HG03439 (cell line): ENCODE measurements around the gene KRT3.
"Not testable (repeated sequence)": the region's sequence is repeated elsewhere in the genome, so short reads cannot be mapped to it uniquely, and the experiment has no call there.

Experiments
- ATAC-seq: cut with Tn5 transposase; IDR thresholded peaks from one replicate; pipeline ENCODE4 v1.9.1; 2021; ENCODE audit warnings: mild to moderate bottlenecking, moderate library complexity; ENCODE audit not compliant: unreplicated experiment

Gene KRT3

DNA sequence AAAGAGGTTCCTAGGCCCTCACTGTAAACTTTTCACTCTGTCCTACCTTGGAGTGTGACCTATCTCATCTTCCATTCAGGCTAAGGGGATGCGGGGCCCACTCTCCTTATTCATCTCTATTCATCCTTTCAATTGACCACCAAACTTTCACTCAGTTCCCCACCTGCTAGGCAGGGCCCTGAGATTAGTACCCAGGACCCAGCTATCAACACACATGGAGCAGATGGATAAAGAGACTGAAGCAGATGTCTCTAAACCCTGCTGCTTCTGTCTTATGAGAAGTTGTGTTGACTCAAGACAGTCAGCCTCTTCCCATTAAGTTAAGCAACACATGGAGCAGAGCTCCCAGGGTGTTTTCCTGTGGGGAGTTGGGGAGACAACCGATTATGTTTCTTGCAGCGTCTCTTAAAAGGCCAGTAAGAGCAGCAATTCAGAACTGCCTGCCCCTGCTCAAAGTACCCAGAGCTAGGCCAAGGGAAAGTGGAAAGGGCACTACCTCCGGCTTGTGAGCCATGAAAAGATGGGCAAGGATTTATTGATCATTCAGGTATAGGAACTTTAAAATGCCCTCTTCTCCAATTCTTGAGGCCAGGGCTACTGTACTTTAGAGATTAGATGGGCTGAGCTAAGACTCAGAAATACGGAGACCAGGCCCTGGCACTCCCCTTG is 29.4 kb downstream of the KRT3 start:
- no peak for ATAC-seq

- ATAC-seq, result no peak
These were observed 30.2 kb downstream of the KRT3 start for GRCh38 chr12:52765702-52766101.

GRCh38 chr12:52763991-52764390 is 31.9 kb downstream of the KRT3 start:
- ATAC-seq, result no peak

GRCh38 chr12:52763036-52763659 is 32.8 kb downstream of the KRT3 start:
- ATAC-seq, result no peak

DNA sequence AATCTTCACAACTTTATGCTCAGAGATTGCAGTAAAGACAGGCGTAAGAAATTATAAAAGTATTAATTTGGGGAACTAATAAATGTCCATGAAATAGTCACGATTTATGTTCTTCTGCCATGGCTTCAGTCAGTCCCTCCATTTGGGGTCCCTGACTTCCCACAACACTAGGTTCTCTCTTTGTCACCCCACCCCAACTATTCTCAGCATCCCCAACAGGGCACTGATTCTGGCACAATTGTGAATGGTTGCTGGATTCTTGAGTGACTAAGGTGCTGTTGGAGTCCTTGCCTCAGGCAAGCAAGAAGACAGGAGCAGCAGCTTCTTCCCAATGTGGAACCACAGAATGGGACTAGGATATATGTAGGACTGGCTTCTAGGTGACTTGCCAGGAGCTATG is 34.1 kb downstream of the KRT3 start:
- no peak for ATAC-seq

DNA sequence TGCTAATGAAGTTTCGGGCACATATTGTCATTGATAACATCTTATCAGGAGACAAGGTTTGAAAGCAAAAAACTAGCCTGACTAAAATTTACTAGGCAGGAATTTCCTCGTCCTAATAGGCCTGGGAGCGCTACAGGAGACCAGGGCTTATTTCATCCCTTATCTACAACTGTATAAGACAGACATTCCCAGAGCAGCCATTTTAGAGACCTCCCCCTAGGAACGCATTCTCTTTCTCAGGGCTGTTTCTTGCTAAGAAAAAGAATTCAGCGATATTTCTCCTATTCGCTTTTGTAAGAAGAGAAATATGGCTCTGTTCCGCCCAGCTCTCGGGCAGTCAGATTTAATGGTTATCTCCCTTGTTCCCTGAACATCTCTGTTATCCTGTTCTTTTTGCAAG is 34.7 kb downstream of the KRT3 start:
- ATAC-seq, result not testable (repeated sequence)

- no peak for ATAC-seq
These were observed 35.3 kb downstream of the KRT3 start for GRCh38 chr12:52760623-52761022.

GRCh38 chr12:52759695-52760094 is 36.2 kb downstream of the KRT3 start:
- no peak for ATAC-seq

- ATAC-seq, result no peak
These were observed 36.7 kb downstream of the KRT3 start for GRCh38 chr12:52759218-52759617.

DNA sequence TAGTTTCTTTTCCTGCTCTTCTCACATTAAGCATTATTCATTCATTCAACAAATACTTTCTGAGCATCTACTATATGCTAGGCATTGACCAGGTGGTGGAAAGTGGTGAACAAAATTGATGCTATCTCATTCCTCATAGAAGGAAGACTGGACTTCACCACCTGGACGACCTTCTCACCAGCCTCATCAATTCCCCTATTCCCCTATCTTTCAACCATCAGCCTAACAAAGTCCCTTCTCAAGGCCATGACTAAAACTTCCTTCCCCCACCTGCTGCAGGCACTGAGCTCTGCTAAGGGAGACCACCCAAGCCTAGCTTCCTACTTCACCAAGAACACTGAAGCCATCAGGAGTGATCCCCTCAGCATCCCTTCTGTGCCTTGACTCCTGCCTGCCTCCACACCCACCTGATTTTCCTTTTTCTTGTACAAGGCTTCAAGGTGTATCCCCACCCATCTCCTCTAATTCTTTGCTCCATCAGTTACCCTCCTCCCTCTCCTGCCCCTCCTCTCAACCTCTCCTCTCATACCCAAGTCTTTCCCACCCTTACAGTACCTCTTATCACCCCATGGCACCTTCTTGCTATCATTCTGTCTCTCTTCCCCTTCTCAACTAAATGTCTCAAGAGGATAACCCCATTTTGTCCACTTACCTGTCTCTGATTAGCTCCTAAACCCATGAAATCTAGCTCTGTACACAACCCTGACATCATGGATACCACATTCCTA is 38.3 kb downstream of the KRT3 start:
- ATAC-seq, result no peak

GRCh38 chr12:52756281-52756960 is 39.5 kb downstream of the KRT3 start:
- no peak for ATAC-seq

DNA sequence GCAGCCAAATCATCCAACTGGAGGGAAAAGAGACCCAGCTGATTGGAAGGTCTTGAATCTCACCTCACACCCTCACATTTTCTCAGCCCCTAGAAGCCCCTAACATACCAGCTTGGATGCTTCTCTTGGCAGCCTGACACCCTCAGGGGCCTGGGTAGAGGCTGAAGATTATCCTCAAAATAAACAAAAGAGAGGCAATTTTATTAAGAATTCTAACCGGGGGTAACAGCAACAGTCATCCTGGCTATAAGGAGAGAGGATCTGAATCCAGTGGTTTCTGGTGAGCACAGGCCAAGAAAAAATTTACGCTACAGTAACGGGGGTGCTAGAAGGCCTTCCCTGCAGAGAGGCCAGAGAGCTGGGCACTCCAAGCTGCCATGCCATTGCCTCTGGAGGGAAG is 40.4 kb downstream of the KRT3 start:
- ATAC-seq, result no peak

- no peak for ATAC-seq
These were observed 41.8 kb downstream of the KRT3 start for GRCh38 chr12:52754135-52754534.

GRCh38 chr12:52753283-52753682 is 42.6 kb downstream of the KRT3 start:
- no peak for ATAC-seq

GRCh38 chr12:52752516-52752915 is 43.4 kb downstream of the KRT3 start:
- no peak for ATAC-seq

DNA sequence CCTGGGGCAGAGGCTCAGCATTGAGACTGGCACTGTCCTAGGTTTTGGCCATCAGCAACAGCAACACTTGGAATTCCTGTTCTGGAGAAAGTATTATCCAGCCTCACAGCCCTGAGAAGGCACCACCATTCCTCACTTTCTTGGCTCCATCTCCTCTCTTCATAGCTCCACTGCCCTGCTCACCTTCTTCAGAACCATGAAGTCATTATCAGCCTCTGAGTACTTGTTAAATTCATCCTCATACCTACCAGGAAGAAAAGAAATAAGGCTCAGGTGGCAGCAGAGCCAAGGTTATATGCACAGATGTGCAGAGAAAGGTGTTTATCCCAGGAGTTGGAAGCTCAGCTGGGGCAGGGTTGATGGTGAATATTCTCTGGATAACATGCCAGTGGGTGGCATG is 44.1 kb downstream of the KRT3 start:
- ATAC-seq, result no peak

DNA sequence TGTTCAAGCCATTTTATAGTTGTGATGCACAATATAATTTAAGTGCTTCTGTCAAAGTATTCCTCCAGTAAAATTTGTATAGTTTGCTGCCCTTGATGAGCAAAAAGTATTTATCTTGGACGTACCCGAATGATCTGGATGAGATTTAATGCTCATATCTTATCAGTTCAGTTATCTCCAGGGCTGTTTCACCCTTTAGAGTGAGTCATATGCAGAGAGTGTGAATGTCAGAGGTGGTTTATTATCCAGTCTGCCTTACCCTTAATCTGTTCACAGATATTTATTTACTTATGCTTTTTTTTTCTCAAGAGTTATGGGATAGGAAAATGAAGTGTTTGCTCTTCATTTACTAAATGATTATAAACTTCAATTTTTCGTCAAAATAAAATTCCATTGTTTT is 45.4 kb downstream of the KRT3 start:
- ATAC-seq, result not testable (repeated sequence)

GRCh38 chr12:52749827-52750226 is 46.1 kb downstream of the KRT3 start:
- no peak for ATAC-seq

DNA sequence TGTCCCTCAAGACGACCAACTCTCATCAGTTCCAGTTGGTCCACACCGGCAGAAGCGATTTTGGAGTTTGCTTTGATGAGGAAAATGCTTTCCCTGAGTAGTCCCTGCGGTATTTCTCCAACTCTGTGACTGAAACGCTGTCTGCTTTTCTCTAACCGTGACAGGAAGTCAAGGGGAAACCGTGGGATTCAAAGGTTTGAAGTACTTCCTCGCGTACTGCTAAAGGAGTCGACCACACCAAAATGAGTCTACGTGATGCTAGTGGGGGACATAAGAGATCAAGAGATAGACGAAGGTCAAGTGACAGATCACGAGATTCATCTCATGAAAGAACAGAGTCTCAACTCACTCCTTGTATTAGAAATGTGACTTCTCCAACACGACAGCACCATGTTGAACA is 47.3 kb downstream of the KRT3 start:
- no peak for ATAC-seq

- no peak for ATAC-seq
These were observed 50.4 kb downstream of the KRT3 start for GRCh38 chr12:52745554-52745953.

DNA sequence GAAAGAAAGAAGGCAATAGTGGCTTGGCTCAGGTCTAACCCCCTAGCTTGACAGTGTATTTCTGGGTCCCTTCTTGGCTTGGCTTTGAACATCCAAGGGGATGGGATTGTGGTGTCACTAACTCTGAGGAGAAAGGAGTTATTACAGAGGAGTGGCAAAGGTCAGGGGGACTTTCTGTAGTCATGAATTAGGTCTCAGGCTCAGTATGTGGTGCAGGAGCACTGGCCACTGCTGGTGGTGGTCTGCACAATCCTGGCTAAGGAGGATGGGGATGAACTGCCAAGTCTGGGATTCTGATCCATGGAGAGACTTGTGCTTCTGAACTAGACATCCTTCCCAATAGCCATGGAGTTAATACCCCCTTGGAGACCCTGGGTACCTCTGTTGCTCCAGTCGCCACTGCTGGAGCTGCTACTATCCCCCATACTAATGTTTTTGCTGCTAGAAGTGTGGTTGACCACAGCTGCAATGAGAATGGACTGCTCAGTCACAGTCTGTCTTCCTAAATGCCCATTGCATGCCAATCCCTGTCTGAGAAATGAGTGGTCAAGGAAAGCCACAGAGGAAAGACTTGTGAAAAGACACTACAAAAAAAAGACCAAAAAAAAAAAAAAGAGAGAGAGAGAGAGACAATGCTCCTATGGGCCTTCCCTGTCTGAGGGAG is 51.3 kb downstream of the KRT3 start:
- no peak for ATAC-seq
